C4-2B (cell line): ENCODE measurements around the gene EBF3.

Experiments
- ZFX ChIP-seq: fragments of 450-650 bp; IDR thresholded peaks from 2 replicates; pipeline ENCODE4 v1.6.1; 2017
- TF ChIP-seq, protein P1 (sequence below): fragments of 450-650 bp; conservative IDR thresholded peaks from 2 replicates; pipeline ENCODE4 v1.5.1; 2017; ENCODE audit warnings: mild to moderate bottlenecking

GRCh38 chr10:129993621-129994020 is 29.5 kb upstream of the EBF3 start:
- TF ChIP-seq, protein P1, sequence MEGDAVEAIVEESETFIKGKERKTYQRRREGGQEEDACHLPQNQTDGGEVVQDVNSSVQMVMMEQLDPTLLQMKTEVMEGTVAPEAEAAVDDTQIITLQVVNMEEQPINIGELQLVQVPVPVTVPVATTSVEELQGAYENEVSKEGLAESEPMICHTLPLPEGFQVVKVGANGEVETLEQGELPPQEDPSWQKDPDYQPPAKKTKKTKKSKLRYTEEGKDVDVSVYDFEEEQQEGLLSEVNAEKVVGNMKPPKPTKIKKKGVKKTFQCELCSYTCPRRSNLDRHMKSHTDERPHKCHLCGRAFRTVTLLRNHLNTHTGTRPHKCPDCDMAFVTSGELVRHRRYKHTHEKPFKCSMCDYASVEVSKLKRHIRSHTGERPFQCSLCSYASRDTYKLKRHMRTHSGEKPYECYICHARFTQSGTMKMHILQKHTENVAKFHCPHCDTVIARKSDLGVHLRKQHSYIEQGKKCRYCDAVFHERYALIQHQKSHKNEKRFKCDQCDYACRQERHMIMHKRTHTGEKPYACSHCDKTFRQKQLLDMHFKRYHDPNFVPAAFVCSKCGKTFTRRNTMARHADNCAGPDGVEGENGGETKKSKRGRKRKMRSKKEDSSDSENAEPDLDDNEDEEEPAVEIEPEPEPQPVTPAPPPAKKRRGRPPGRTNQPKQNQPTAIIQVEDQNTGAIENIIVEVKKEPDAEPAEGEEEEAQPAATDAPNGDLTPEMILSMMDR = no peak
- no peak for TF ChIP-seq ZFX
